Raji (cell line): Measurements from ENCODE around the gene MMRN2.

Source experiments
- POLR2A ChIP-seq: IDR thresholded peaks from 2 replicates; pipeline ENCODE4 v1.6.1; 2011; ENCODE audit warnings: low read depth, low read length, control low read depth; ENCODE audit not compliant: insufficient read depth

The MMRN2 gene

GRCh38 chr10:86945361-86946212, 11.8 kb downstream of the MMRN2 start:
- no peak for TF ChIP-seq POLR2A

- TF ChIP-seq POLR2A: no peak
Measured at GRCh38 chr10:86944907-86945306, 12.5 kb downstream of the MMRN2 start.

GRCh38 chr10:86944471-86944870, 12.9 kb downstream of the MMRN2 start:
- no peak for TF ChIP-seq POLR2A

- no peak for TF ChIP-seq POLR2A
Measured at GRCh38 chr10:86944031-86944419, 13.4 kb downstream of the MMRN2 start.

- TF ChIP-seq POLR2A: no peak
Measured at GRCh38 chr10:86943316-86944030, 13.9 kb downstream of the MMRN2 start.

GRCh38 chr10:86942441-86943315, 14.7 kb downstream of the MMRN2 start:
- no peak for TF ChIP-seq POLR2A

- TF ChIP-seq POLR2A: no peak
Measured at GRCh38 chr10:86941991-86942421, 15.4 kb downstream of the MMRN2 start.

GRCh38 chr10:86941426-86941825, 16.0 kb downstream of the MMRN2 start:
- no peak for TF ChIP-seq POLR2A

GRCh38 chr10:86940677-86941076, 16.7 kb downstream of the MMRN2 start:
- no peak for TF ChIP-seq POLR2A

GRCh38 chr10:86938260-86938659, 19.2 kb downstream of the MMRN2 start:
- no peak for TF ChIP-seq POLR2A

GRCh38 chr10:86937502-86938154, 19.8 kb downstream of the MMRN2 start:
- no peak for TF ChIP-seq POLR2A

- no peak for TF ChIP-seq POLR2A
Measured at GRCh38 chr10:86936661-86937501, 20.5 kb downstream of the MMRN2 start.

- TF ChIP-seq POLR2A: no peak
Measured at GRCh38 chr10:86932674-86933073, 24.7 kb downstream of the MMRN2 start.

GRCh38 chr10:86931872-86932271, 25.5 kb downstream of the MMRN2 start:
- TF ChIP-seq POLR2A: no peak
